GM12878 (cell line): Measurements from ENCODE around the gene TMEM98. TPM values are rescaled to one million over a fixed set of nuclear protein-coding genes. Genes with fewer than 3 reads are reported as not detected.
"Not testable (repeated sequence)": the region's sequence is repeated elsewhere in the genome, so short reads cannot be mapped to it uniquely, and the experiment has no call there.

ENCODE experiments used
- ATAC-seq: fragments of 200-7000 bp; cut with Tn5 transposase; 3 replicates; pipeline ENCODE4 v1.9.1; 2020; ENCODE audit warnings: mild to moderate bottlenecking, moderate library complexity
- BruUV-seq: library from RNA; stranded (reverse); fragments of 400-500 nt; replicated peaks from 2 replicates; lab custom pipeline; 2021; lab: Mats Ljungman, UMichigan
- CTCF ChIA-PET: fragments of 300-600 bp; sonication (Branson Sonifier 250); formaldehyde crosslinking; extraction: SDS; loops from one replicate; lab custom pipeline; 2021; ENCODE audit warnings: inconsistent platforms; lab: Yijun Ruan, JAX
- POLR2A ChIA-PET: fragments of 350-600 bp; formaldehyde crosslinking; extraction: SDS; loops from one replicate; lab custom pipeline; 2021; ENCODE audit warnings: inconsistent platforms; lab: Charles Lee
- RAD21 ChIA-PET: fragments of 300-600 bp; sonication (Branson Sonifier 250); formaldehyde crosslinking; loops from one replicate; lab custom pipeline; 2023; ENCODE audit warnings: antibody characterized with exemption; ENCODE audit not compliant: unreplicated experiment; lab: Charles Lee
- SMC1A ChIA-PET: fragments of 300-600 bp; sonication (Branson Sonifier 250); formaldehyde crosslinking; loops from one replicate; lab custom pipeline; 2023; ENCODE audit not compliant: unreplicated experiment, uncharacterized antibody; lab: Charles Lee
- DNase-seq: peaks from one replicate; pipeline ENCODE4 v3.0.0-alpha.2; 2011; ENCODE audit warnings: low read depth, low spot score
- FAIRE-seq: peaks from 3 replicates; lab custom pipeline; 2011; peaks lifted over from hg19 to GRCh38; lab: Jason Lieb, UNC
- H2AFZ ChIP-seq: 2 replicates; pipeline ENCODE4 v1.6.0; 2011; ENCODE audit warnings: low read depth, low read length, control low read depth; ENCODE audit not compliant: control insufficient read depth
- H3K27ac ChIP-seq: 2 replicates; pipeline ENCODE4 v1.5.1; 2011; ENCODE audit warnings: control low read depth; ENCODE audit not compliant: control insufficient read depth, insufficient read depth
- H3K27me3 ChIP-seq, 2 experiments: replicated peaks in 1 of 2; 2 replicates each; pipeline versions ENCODE4 v1.6.0 to v1.6.1; 2011; ENCODE audit warnings: low read length in 1 of 2; ENCODE audit not compliant: control insufficient read depth in 2 of 2, insufficient read depth in 2 of 2
- H3K36me3 ChIP-seq, 2 experiments: 2 replicates each; pipeline ENCODE4 v1.5.1; 2011; ENCODE audit warnings: low read length in 1 of 2; ENCODE audit not compliant: control insufficient read depth in 2 of 2, insufficient read depth in 2 of 2
- H3K4me1 ChIP-seq: 2 replicates; pipeline ENCODE4 v1.6.1; 2011; ENCODE audit warnings: mild to moderate bottlenecking, low read length, moderate library complexity, mixed read lengths; ENCODE audit not compliant: control insufficient read depth, insufficient read depth
- H3K4me2 ChIP-seq: 2 replicates; pipeline ENCODE4 v1.6.0; 2011; ENCODE audit warnings: control low read depth; ENCODE audit not compliant: control insufficient read depth, insufficient read depth
- H3K4me3 ChIP-seq: fragments of 200-600 bp; sonication (generic); 2 replicates; pipeline ENCODE4 v1.5.1; 2016
- H3K79me2 ChIP-seq: 2 replicates; pipeline ENCODE4 v1.6.0; 2011; ENCODE audit warnings: low read length; ENCODE audit not compliant: control insufficient read depth, insufficient read depth
- H3K9ac ChIP-seq: 2 replicates; pipeline ENCODE4 v1.8.0; 2011; ENCODE audit warnings: low read length, control low read depth, mixed read lengths; ENCODE audit not compliant: control insufficient read depth, insufficient read depth
- H3K9me3 ChIP-seq: replicated peaks from 3 replicates; pipeline ENCODE4 v1.5.1; 2011; ENCODE audit warnings: mild to moderate bottlenecking, low read length; ENCODE audit not compliant: control insufficient read depth, insufficient read depth
- H4K20me1 ChIP-seq: 2 replicates; pipeline ENCODE4 v1.6.0; 2011; ENCODE audit not compliant: control insufficient read depth, insufficient read depth
- CHD2 ChIP-seq: IDR thresholded peaks from 2 replicates; pipeline ENCODE4 v1.6.1; 2011; ENCODE audit warnings: low read depth, low read length, improper control_type of control experiment, borderline replicate concordance
- JUND ChIP-seq: IDR thresholded peaks from 2 replicates; pipeline ENCODE4 v1.6.1; 2012; ENCODE audit warnings: low read depth, mild to moderate bottlenecking, low read length, improper control_type of control experiment, moderate library complexity
- KLF5 ChIP-seq: fragments of 450-650 bp; IDR thresholded peaks from 2 replicates; pipeline ENCODE4 v1.6.1; 2014; ENCODE audit warnings: mild to moderate bottlenecking; ENCODE audit not compliant: partially characterized antibody
- MXI1 ChIP-seq: fragments of 150-350 bp; IDR thresholded peaks from 2 replicates; pipeline ENCODE4 v1.6.1; 2011; ENCODE audit warnings: low read depth, mild to moderate bottlenecking, inconsistent platforms, low read length, improper control_type of control experiment
- POLR2A ChIP-seq: IDR thresholded peaks from 2 replicates; pipeline ENCODE4 v1.6.1; 2011; ENCODE audit warnings: low read depth, mild to moderate bottlenecking, low read length
- SIN3A ChIP-seq: IDR thresholded peaks from 2 replicates; pipeline ENCODE4 v1.6.1; 2012; ENCODE audit warnings: low read depth, low read length, improper control_type of control experiment
- STAT1 ChIP-seq: fragments of 450-650 bp; conservative IDR thresholded peaks from 2 replicates; pipeline ENCODE4 v1.6.1; 2014; ENCODE audit warnings: antibody characterized with exemption, mild to moderate bottlenecking
- SUPT20H ChIP-seq: IDR thresholded peaks from 2 replicates; pipeline ENCODE4 v1.6.1; 2011; ENCODE audit warnings: low read depth, mild to moderate bottlenecking, low read length, moderate library complexity, borderline replicate concordance; ENCODE audit not compliant: control insufficient read depth
- SUZ12 ChIP-seq: fragments of 200-600 bp; sonication (generic); IDR thresholded peaks from one replicate; pipeline ENCODE4 v1.6.1; 2018; ENCODE audit warnings: antibody characterized with exemption, mild to moderate bottlenecking; ENCODE audit not compliant: unreplicated experiment
- WGBS: methylation state at CpG from one replicate; pipeline ENCODE4 v1.1.6; 2016; ENCODE audit warnings: low lambda C conversion rate; ENCODE audit not compliant: insufficient replicate concordance, insufficient coverage; ENCODE audit errors: missing lambda C conversion rate; 5-methylcytosine and 5-hydroxymethylcytosine counted together
- in situ Hi-C: fragments of 300-500 bp; cut with MboI; formaldehyde crosslinking; loops from 9 replicates; pipeline ENCODE4 v1.14.3; 2018; ENCODE audit warnings: mixed read lengths
- intact Hi-C: fragments of 100-400 bp; cut with micrococcal nuclease; formaldehyde crosslinking; loops from one replicate; pipeline ENCODE4 v1.14.2; 2022; ENCODE audit not compliant: unreplicated experiment
- polyA plus RNA-seq, 11 experiments: library from polyadenylated mRNA; depleted of rRNA in 4 of 11; unstranded in 6 of 11; stranded (reverse) in 5 of 11; fragments of >200 nt; fragmentation: Nextera tagmentation in 4 of 11; fragmentation: Illumina TruSeq in 1 of 11; extraction: Ambion mirVana in 4 of 11; extraction: Trizol in 1 of 11; gene quantifications; 1 replicate in 1 of 11; 2 replicates in 10 of 11; pipeline versions ENCODE4 v1.2.1 to v1.2.3, GENCODE V29; 2011 to 2016; ENCODE audit warnings: inconsistent platforms in 2 of 11, missing spikeins in 2 of 11, low read depth in 1 of 11
- total RNA-seq, 4 experiments: library from RNA; depleted of rRNA in 3 of 4; stranded (reverse); fragments of >200 nt in 3 of 4; fragmentation: Illumina TruSeq in 1 of 4; extraction: Trizol in 1 of 4; gene quantifications; 2 replicates each; pipeline versions ENCODE4 v1.2.1 to v1.2.3, GENCODE V29; 2013 to 2021

Gene TMEM98
- total and polyA plus RNA-seq, 10 of the 15 experiments (the other 5 are each of a cell fraction or from before 2014, with no cell fraction given) = 0.04 to 0.73 (median 0.13) TPM; not detected in 3

- RAD21 ChIA-PET = no interaction called here
- Histone ChIP-seq H3K4me1 (no peaks in the 10 kb centered on the region; the same call in 1 of the 2 replicates), H3K4me3 (no peak overlapping the region), H3K9me3 (no peaks in the 10 kb centered on the region), H4K20me1 (no peaks in the 10 kb centered on the region), H3K27ac (no peak overlapping the region), H3K27me3 (peaks cover 14 to 21% of the 10 kb centered on the region in 2 experiments), H3K4me2 (no peak overlapping the region), H3K79me2 (no peaks in the 10 kb centered on the region), H3K9ac (no peak overlapping the region), H2AFZ (no peak overlapping the region), H3K36me3 (no peaks in the 10 kb centered on the region)
- in situ Hi-C loops (no loop called here), intact Hi-C loops (no loop called here)
- SMC1A ChIA-PET = no interaction called here
- FAIRE-seq = no peak
- POLR2A ChIA-PET = no interaction called here
- no peak for DNase-seq
- WGBS = 94% methylated on average over 5 of the region's 5 CpGs
- ATAC-seq = no peak
- CTCF ChIA-PET = no interaction called here
- BruUV-seq = no TSS peak
- TF ChIP-seq MXI1 (no peak), KLF5 (no peak), POLR2A (no peak), JUND (no peak), SUPT20H (no peak), SUZ12 (no peak), STAT1 (no peak), SIN3A (no peak), CHD2 (no peak)
Observed at GRCh38 chr17:32926183-32926582, 1.8 kb upstream of the TMEM98 start.

GRCh38 chr17:32926789-32927188 is 1.2 kb upstream of the TMEM98 start:
- SMC1A ChIA-PET = not testable (repeated sequence)

More at GRCh38 chr17:32926789-32927188, 1.2 kb upstream of the TMEM98 start:
- H3K4me2 ChIP-seq, H3K27ac ChIP-seq, in situ Hi-C loops, DNase-seq, CTCF ChIA-PET, BruUV-seq, POLR2A ChIA-PET, FAIRE-seq, ATAC-seq, intact Hi-C loops, H4K20me1 ChIP-seq, H2AFZ ChIP-seq, H3K79me2 ChIP-seq, H3K36me3 ChIP-seq, H3K9ac ChIP-seq, RAD21 ChIA-PET, H3K9me3 ChIP-seq, H3K4me1 ChIP-seq, H3K4me3 ChIP-seq: not testable (repeated sequence)
- WGBS = 67% methylated on average over 8 of the region's 8 CpGs
- peaks cover 14 to 21% of the 10 kb centered on the region in 2 experiments for H3K27me3 ChIP-seq
